ENCODE measurements around the gene PBRM1. TPM values are rescaled to one million over a fixed set of nuclear protein-coding genes. Genes with fewer than 3 reads are reported as not detected.

The PBRM1 gene
- total RNA-seq, 4 donors from 2014 or later: 60.3 to 335 (median 134) TPM

DNA sequence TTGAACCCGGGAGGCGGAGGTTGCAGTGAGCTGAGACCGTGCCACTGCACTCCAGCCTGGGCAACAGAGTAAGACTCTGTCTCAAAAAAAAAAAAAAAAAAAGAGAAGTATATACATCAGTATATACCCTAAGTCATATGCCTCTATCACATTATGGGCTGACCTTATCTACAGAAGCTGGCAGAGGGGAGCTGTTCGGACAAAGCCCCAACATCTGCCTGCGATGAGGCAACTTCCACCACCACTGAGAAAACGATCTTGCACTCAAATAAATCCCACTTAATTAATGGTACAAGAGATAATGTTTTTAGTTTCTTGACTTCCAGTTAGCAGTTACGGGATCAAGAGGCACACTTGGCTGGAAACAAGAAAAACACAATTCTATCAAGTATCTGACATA, 17.6 kb upstream of the PBRM1 start:
- Histone ChIP-seq H3K27me3 (no peaks in the 10 kb centered on the region), H3K4me3 (no peak overlapping the region), H3K4me1 (peaks cover 12 to 34% (median 28%) of the 10 kb centered on the region in 4 donors), H3K9me3 (no peaks in the 10 kb centered on the region), H3K36me3 (peaks cover 0 to 3% (median 0%) of the 10 kb centered on the region in 4 donors), H3K27ac (peak overlapping the region in 2 of 4 donors; percentile 84 to 95)
- TF ChIP-seq POLR2A (IDR thresholded peaks at IDR 0.05): no peak
- intact Hi-C loops (cut with DNase I; ENCODE audit: low total_unique reads): no loop called here
- in situ Hi-C loops (cut with MboI; ENCODE audit: low pct_ligation_motif_present in 1 of 4, low pct_unique_long_range_greater_than_20kb in 1 of 4, low sequenced_read_pairs in 3 of 4): no loop called here
- no peak for DNase-seq
- WGBS, 2 donors (ENCODE audit: low coverage in 1 of 2): 88 to 93% methylated on average over 4 to 7 of the region's 7 CpGs

DNA sequence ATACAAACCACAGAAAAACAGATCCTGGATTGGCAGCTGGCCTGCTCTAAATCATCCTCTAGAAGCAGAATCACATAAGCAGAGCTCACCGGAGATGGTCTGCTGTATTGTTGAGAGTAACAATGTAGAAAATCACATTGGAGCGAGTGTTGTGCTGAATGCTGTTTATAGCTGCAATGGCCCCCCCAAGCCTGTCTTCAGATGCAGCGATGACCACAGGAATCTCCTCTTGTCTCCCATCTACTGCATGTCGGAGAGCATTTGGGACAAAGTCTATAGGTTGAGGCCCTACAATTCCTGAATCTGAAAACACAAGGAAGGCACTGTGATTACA, 11.9 kb upstream of the PBRM1 start:
- no peaks in the 10 kb centered on the region for H3K27me3 ChIP-seq
- peaks cover 0 to 49% (median 21%) of the 10 kb centered on the region in 4 donors for H3K36me3 ChIP-seq
- H3K4me1 ChIP-seq: no peaks in the 10 kb centered on the region
- no peak overlapping the region for H3K4me3 ChIP-seq
- H3K9me3 ChIP-seq: no peaks in the 10 kb centered on the region
- DNase-seq: no peak
- WGBS, 2 donors (ENCODE audit: low coverage in 1 of 2): 90 to 92% methylated on average over 2 to 4 of the region's 4 CpGs
- intact Hi-C loops (cut with DNase I; ENCODE audit: low total_unique reads): no loop called here
- peak overlapping the region in 1 of 4 donors; percentile 7 for H3K27ac ChIP-seq
- in situ Hi-C loops (cut with MboI; ENCODE audit: low pct_ligation_motif_present in 1 of 4, low pct_unique_long_range_greater_than_20kb in 1 of 4, low sequenced_read_pairs in 3 of 4): no loop called here
- TF ChIP-seq POLR2A (IDR thresholded peaks at IDR 0.05): no peak
- no peak for TF ChIP-seq EP300 (IDR thresholded peaks at IDR 0.05; ENCODE audit: low read depth)
- TF ChIP-seq POLR2AphosphoS5 (IDR thresholded peaks at IDR 0.05): no peak
- TF ChIP-seq, protein P1, sequence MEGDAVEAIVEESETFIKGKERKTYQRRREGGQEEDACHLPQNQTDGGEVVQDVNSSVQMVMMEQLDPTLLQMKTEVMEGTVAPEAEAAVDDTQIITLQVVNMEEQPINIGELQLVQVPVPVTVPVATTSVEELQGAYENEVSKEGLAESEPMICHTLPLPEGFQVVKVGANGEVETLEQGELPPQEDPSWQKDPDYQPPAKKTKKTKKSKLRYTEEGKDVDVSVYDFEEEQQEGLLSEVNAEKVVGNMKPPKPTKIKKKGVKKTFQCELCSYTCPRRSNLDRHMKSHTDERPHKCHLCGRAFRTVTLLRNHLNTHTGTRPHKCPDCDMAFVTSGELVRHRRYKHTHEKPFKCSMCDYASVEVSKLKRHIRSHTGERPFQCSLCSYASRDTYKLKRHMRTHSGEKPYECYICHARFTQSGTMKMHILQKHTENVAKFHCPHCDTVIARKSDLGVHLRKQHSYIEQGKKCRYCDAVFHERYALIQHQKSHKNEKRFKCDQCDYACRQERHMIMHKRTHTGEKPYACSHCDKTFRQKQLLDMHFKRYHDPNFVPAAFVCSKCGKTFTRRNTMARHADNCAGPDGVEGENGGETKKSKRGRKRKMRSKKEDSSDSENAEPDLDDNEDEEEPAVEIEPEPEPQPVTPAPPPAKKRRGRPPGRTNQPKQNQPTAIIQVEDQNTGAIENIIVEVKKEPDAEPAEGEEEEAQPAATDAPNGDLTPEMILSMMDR (IDR thresholded peaks at IDR 0.05): no peak

DNA sequence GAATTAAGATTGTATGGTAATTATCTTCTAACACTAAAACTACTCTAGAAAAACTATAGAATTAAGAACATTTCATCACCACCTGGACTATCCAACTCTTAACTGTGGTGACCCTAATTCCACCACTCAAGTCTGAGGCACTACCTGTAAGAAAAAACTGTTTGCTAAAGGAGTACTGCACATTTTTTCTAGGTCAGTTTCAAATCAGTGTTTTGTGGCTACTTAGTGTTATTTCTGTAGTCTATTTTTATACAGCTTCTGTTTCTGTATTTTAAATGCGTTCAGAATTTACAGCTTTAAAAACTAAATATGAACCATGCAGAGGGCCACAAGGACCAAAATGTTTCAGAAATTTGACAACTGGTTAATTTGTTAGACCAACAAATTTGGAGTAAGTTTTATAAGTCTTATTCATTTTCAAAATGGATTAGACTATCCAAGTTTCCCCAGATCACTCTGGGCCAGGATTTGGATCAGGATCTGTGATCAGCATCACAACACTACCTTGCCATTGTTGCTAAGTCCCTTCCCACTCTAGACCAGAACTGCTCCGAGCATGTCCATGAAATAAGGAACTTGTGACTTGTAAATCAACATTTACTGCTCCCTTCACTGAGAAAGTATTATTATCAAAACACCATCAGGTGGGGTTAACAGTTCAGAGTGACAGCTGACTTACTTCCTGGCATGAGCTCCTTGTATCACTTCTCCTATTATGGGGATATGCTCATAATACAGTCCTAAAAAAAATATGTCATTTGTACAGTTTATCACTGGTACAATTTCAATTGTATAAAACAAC, 11.3 kb upstream of the PBRM1 start:
- Histone ChIP-seq H3K4me3 (no peak overlapping the region), H3K27me3 (no peaks in the 10 kb centered on the region), H3K27ac (peak overlapping the region in 1 of 4 donors; percentile 18), H3K36me3 (peaks cover 0 to 55% (median 24%) of the 10 kb centered on the region in 4 donors), H3K4me1 (no peaks in the 10 kb centered on the region), H3K9me3 (no peaks in the 10 kb centered on the region)
- intact Hi-C loops (cut with DNase I; ENCODE audit: low total_unique reads): no loop called here
- 77 to 82% methylated on average over 2 of the region's 2 CpGs for WGBS, 2 donors (ENCODE audit: low coverage in 1 of 2)
- TF ChIP-seq POLR2AphosphoS5 (IDR thresholded peaks at IDR 0.05) (no peak), POLR2A (IDR thresholded peaks at IDR 0.05) (no peak), EP300 (IDR thresholded peaks at IDR 0.05; ENCODE audit: low read depth) (no peak)
- TF ChIP-seq, protein P1 (IDR thresholded peaks at IDR 0.05): no peak
- DNase-seq: no peak
- in situ Hi-C loops (cut with MboI; ENCODE audit: low pct_ligation_motif_present in 1 of 4, low pct_unique_long_range_greater_than_20kb in 1 of 4, low sequenced_read_pairs in 3 of 4): no loop called here

DNA sequence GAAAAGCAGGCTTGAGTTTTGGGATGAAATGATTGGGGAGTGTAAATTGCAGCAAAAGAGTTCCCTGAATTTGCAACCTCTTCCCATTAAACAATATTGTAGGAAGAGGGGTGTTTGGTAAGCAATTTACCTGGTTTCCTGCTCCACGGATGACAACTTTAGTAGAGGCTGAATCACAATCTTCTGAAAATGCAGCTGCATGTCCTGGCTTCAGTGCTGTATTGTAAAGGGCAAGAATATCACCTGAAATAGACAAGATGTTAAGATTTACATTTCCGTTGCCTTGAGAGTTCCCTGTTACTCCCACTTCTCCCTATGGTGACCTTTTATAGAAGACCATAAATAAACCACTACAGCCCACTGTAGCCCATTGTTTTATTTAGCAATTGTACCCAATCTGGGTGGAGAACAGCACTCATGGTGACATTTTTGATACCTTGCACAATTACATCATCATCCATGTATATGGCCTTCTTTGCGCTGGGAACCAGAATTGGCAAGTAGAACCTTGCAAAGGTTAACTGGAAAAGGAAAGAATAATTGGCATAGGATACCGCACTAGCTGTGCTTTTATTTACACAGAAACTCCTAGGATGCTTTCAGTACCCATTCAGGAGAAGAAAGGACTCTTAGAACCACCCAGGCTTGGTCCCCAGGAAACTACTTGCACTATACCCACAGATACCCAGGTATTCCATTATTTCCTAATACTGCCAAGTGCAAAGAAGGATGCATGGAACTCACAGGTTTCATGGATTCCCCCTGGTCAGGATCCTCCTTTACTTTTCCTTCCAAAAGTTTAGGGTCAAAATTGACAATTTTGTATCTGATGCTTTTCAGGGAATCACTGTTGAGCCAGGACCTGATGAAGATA, 10.3 kb upstream of the PBRM1 start:
- peaks cover 0 to 64% (median 28%) of the 10 kb centered on the region in 4 donors for H3K36me3 ChIP-seq
- H3K9me3 ChIP-seq: no peaks in the 10 kb centered on the region
- no peaks in the 10 kb centered on the region for H3K4me1 ChIP-seq
- in situ Hi-C loops (cut with MboI; ENCODE audit: low pct_ligation_motif_present in 1 of 4, low pct_unique_long_range_greater_than_20kb in 1 of 4, low sequenced_read_pairs in 3 of 4) (no loop called here), intact Hi-C loops (cut with DNase I; ENCODE audit: low total_unique reads) (no loop called here)
- H3K4me3 ChIP-seq: no peak overlapping the region
- DNase-seq: no peak
- H3K27me3 ChIP-seq: no peaks in the 10 kb centered on the region
- TF ChIP-seq EP300 (IDR thresholded peaks at IDR 0.05; ENCODE audit: low read depth): no peak
- TF ChIP-seq POLR2AphosphoS5 (IDR thresholded peaks at IDR 0.05): no peak
- no peak overlapping the region for H3K27ac ChIP-seq
- 68 to 85% methylated on average over 4 of the region's 4 CpGs for WGBS, 2 donors (ENCODE audit: low coverage in 1 of 2)
